Esophagus muscularis mucosa (tissue), 4 donors: ENCODE data around the gene UGT2A2. TPM values are rescaled to one million over a fixed set of nuclear protein-coding genes. Genes with fewer than 3 reads are reported as not detected.

Source experiments
- DNase-seq: peaks from one replicate; pipeline ENCODE4 v3.0.0-alpha.2; 2017; ENCODE audit errors: extremely low spot score
- H3K27ac ChIP-seq, 4 donors: fragments of 200-600 bp; sonication (generic); replicated peaks in 1 of 4; 1 replicate in 3 of 4; 2 replicates in 1 of 4; pipeline ENCODE4 v1.5.1; 2016 to 2019; ENCODE audit warnings: mild to moderate bottlenecking in 1 of 4
- H3K27me3 ChIP-seq, 4 donors: fragments of 200-600 bp; sonication (generic); one replicate each; pipeline versions ENCODE4 v1.5.1 to v1.6.0; 2016 to 2019
- H3K36me3 ChIP-seq, 4 donors: fragments of 200-600 bp; sonication (generic); one replicate each; pipeline ENCODE4 v1.5.1; 2016 to 2019
- H3K4me1 ChIP-seq, 4 donors: fragments of 200-600 bp; sonication (generic); one replicate each; pipeline ENCODE4 v1.5.1; 2016 to 2019
- H3K4me3 ChIP-seq, 4 donors: fragments of 200-600 bp; sonication (generic); 1 replicate in 2 of 4; 2 replicates in 2 of 4; pipeline ENCODE4 v1.5.1; 2016 to 2019; ENCODE audit warnings: mild to moderate bottlenecking in 4 of 4, moderate library complexity in 1 of 4
- H3K9me3 ChIP-seq, 4 donors: fragments of 200-600 bp; sonication (generic); 1 replicate in 3 of 4; 2 replicates in 1 of 4; pipeline ENCODE4 v1.5.1; 2016 to 2019
- EP300 ChIP-seq: sonication (generic); formaldehyde crosslinking; IDR thresholded peaks from one replicate; pipeline ENCODE4 v1.6.1; 2017; ENCODE audit warnings: antibody characterized with exemption
- POLR2A ChIP-seq: fragments of 450-650 bp; IDR thresholded peaks from one replicate; pipeline ENCODE4 v1.6.1; 2017; ENCODE audit warnings: antibody characterized with exemption, moderate library complexity, mild to moderate bottlenecking, low read depth
- POLR2AphosphoS5 ChIP-seq, 2 donors: sonication (generic); formaldehyde crosslinking; IDR thresholded peaks; one replicate each; pipeline ENCODE4 v1.6.1; 2017; ENCODE audit warnings: antibody characterized with exemption in 2 of 2
- WGBS: methylation state at CpG from one replicate; pipeline ENCODE4 v1.1.5; 2018; 5-methylcytosine and 5-hydroxymethylcytosine counted together
- intact Hi-C: fragments of 100-400 bp; cut with DNase I; formaldehyde crosslinking; loops from one replicate; pipeline ENCODE4 v1.15.1; 2023
- small RNA-seq, 3 donors: library from RNA; depleted of rRNA; stranded (forward); fragments of <200 nt; gene quantifications; one replicate each; pipeline ENCODE3, GENCODE V24; 2016
- total RNA-seq, 4 donors: library from RNA; depleted of rRNA; stranded (reverse); fragments of >200 nt; gene quantifications; one replicate each; pipeline versions ENCODE4 v1.1.0 to v1.2.1, GENCODE V29; 2016
- TF ChIP-seq, protein P1 (sequence below), 3 experiments: fragments of 200-600 bp in 2 of 3; fragments of 450-650 bp in 1 of 3; sonication (generic) in 2 of 3; IDR thresholded peaks; one replicate each; pipeline ENCODE4 v1.5.1; 2017 to 2019; ENCODE audit warnings: antibody characterized with exemption in 3 of 3, mild to moderate bottlenecking in 2 of 3, moderate library complexity in 1 of 3

The UGT2A2 gene
- total RNA-seq, 4 donors from 2014 or later, result not detected

DNA sequence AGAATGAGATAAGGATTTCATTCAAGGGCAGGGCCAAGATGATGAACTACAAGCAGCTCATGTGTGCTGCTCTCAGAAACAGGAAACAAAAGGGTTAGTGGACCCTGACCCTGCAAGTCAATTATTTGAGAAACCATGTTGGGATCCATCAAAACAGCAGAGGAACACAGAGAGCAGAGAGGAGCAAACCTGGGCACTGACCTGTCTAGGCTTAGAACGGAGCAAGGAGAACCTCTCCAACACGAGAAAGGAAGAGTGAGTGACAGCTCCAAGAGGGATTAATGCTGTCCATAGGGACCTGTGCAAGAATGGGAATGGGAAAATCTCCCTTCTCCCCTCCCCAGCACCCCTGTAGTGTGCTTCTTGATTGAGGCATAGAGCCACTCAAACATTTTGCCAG, 89.8 kb downstream of the UGT2A2 start:
- WGBS, result 85% methylated on average over 2 of the region's 2 CpGs
- H3K27ac ChIP-seq, result no peak overlapping the region

DNA sequence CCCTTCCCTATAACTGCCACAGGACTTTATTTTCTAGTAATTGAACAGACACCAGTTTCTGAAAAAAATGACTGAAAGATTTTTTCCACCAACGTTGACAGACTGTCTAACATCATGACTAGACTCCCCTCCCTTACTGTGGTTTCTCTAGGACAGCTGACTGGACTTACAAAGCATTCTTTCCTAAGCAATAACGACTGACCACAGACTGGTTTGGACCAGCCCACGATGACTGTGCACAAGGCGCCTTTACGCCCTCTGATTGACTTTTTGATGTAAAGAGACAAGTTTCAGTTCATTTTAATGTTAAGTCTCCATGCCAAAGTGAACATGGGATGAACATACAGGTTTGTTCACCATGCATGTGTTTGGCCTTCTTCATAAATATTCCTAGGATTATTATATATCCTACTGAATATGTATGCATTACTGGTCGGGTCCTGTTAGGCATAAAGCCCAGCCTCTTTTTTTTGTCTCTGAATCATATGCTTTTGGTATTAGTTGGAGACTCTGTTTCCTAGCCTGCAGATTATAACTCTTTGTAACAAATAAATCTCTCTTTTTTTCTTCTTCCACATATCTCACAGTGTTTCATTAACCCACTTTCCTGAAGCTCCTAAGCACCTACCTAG, 93.2 kb downstream of the UGT2A2 start:
- no peaks in the 10 kb centered on the region for H3K4me1 ChIP-seq
- intact Hi-C loops, result no loop called here
- H3K9me3 ChIP-seq, result no peaks in the 10 kb centered on the region
- no peak overlapping the region for H3K4me3 ChIP-seq
- 49% methylated on average over 6 of the region's 6 CpGs for WGBS
- no peak overlapping the region for H3K27ac ChIP-seq
- no peaks in the 10 kb centered on the region for H3K36me3 ChIP-seq
- TF ChIP-seq POLR2AphosphoS5 (IDR thresholded peaks at IDR 0.05) (no peak), POLR2A (no peak), EP300 (no peak)
- TF ChIP-seq, protein P1, sequence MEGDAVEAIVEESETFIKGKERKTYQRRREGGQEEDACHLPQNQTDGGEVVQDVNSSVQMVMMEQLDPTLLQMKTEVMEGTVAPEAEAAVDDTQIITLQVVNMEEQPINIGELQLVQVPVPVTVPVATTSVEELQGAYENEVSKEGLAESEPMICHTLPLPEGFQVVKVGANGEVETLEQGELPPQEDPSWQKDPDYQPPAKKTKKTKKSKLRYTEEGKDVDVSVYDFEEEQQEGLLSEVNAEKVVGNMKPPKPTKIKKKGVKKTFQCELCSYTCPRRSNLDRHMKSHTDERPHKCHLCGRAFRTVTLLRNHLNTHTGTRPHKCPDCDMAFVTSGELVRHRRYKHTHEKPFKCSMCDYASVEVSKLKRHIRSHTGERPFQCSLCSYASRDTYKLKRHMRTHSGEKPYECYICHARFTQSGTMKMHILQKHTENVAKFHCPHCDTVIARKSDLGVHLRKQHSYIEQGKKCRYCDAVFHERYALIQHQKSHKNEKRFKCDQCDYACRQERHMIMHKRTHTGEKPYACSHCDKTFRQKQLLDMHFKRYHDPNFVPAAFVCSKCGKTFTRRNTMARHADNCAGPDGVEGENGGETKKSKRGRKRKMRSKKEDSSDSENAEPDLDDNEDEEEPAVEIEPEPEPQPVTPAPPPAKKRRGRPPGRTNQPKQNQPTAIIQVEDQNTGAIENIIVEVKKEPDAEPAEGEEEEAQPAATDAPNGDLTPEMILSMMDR (IDR thresholded peaks at IDR 0.05), result no peak
- DNase-seq, result no peak
- no peaks in the 10 kb centered on the region for H3K27me3 ChIP-seq

More for the DNA sequence above, 89.8 kb downstream of the UGT2A2 start:
- no peaks in the 10 kb centered on the region for H3K36me3 ChIP-seq
- H3K27me3 ChIP-seq, result no peaks in the 10 kb centered on the region
- no peak overlapping the region for H3K4me3 ChIP-seq
- H3K9me3 ChIP-seq, result no peaks in the 10 kb centered on the region
- TF ChIP-seq, protein P1 (IDR thresholded peaks at IDR 0.05), result no peak
- TF ChIP-seq POLR2AphosphoS5 (IDR thresholded peaks at IDR 0.05) (no peak), POLR2A (no peak), EP300 (no peak)
- H3K4me1 ChIP-seq, result no peaks in the 10 kb centered on the region
- intact Hi-C loops, result no loop called here
- no peak for DNase-seq

Small RNAs within 50 kb of the gene (small RNA-seq; reads per million reads assigned to genes)
- 0 reads per million in 3 donors for gene UGT2A2

Other genes starting within 250 kb of the UGT2A2 start
- gene UGT2B4, start 143.7 kb downstream of the UGT2A2 start, total RNA-seq, result not detected
- not detected for gene UGT2A1, start 13.6 kb upstream of the UGT2A2 start, total RNA-seq
- gene SULT1B1, start 121.0 kb upstream of the UGT2A2 start, total RNA-seq, result under 1 TPM; 0.34 to 0.99 (median 0.47) TPM
- not detected for gene SULT1E1, start 220.5 kb upstream of the UGT2A2 start, total RNA-seq